Endothelial cell (in vitro differentiated cells): ENCODE measurements around the gene CACNA2D3. TPM values are rescaled to one million over a fixed set of nuclear protein-coding genes. Genes with fewer than 3 reads are reported as not detected.

Source experiments
- DNase-seq: peaks from one replicate; pipeline ENCODE4 v3.0.0; 2021; ENCODE audit warnings: low spot score
- H3K27ac Mint-ChIP-seq: one replicate; pipeline ENCODE4 v1.8.0; 2021; ENCODE audit warnings: mixed read lengths, inconsistent platforms; ENCODE audit not compliant: unreplicated experiment
- H3K27me3 Mint-ChIP-seq: one replicate; pipeline ENCODE4 v1.8.0; 2021; ENCODE audit warnings: mild to moderate bottlenecking, moderate library complexity, mixed read lengths, inconsistent platforms; ENCODE audit not compliant: unreplicated experiment
- H3K36me3 Mint-ChIP-seq: one replicate; pipeline ENCODE4 v1.8.0; 2021; ENCODE audit warnings: mild to moderate bottlenecking, low read depth, mixed read lengths, inconsistent platforms; ENCODE audit not compliant: unreplicated experiment
- H3K4me1 Mint-ChIP-seq: one replicate; pipeline ENCODE4 v1.8.0; 2021; ENCODE audit warnings: mild to moderate bottlenecking, mixed read lengths, inconsistent platforms; ENCODE audit not compliant: unreplicated experiment
- H3K4me3 Mint-ChIP-seq: one replicate; pipeline ENCODE4 v1.8.0; 2021; ENCODE audit warnings: mild to moderate bottlenecking, mixed read lengths, inconsistent platforms; ENCODE audit not compliant: unreplicated experiment
- H3K9me3 Mint-ChIP-seq: one replicate; pipeline ENCODE4 v1.8.0; 2021; ENCODE audit warnings: mixed read lengths, inconsistent platforms; ENCODE audit not compliant: unreplicated experiment
- CTCF ChIP-seq: fragments of 200-600 bp; sonication (generic); IDR thresholded peaks from one replicate; pipeline ENCODE4 v1.5.0; 2021; ENCODE audit warnings: antibody characterized with exemption; ENCODE audit not compliant: unreplicated experiment
- total RNA-seq: library from RNA; stranded (reverse); fragmentation: NEBNext Ultra II Directional; extraction: Animal tissue kit (Norgen Biotek cat#: 25700); gene quantifications from one replicate; pipeline ENCODE4 v1.2.1, GENCODE V29; 2021; ENCODE audit not compliant: unreplicated experiment

Gene CACNA2D3
- total RNA-seq, 1 donor from 2014 or later: 0.46 TPM

- peaks cover 6% of the 10 kb centered on the region for H3K36me3 Mint-ChIP-seq
- no peaks in the 10 kb centered on the region for H3K4me1 Mint-ChIP-seq
- no peak for DNase-seq
- no peaks in the 10 kb centered on the region for H3K9me3 Mint-ChIP-seq
- H3K27me3 Mint-ChIP-seq: peaks cover 3% of the 10 kb centered on the region
- H3K27ac Mint-ChIP-seq: no peak overlapping the region
- TF ChIP-seq CTCF: peak; percentile 88
- H3K4me3 Mint-ChIP-seq: no peak overlapping the region
Measured at GRCh38 chr3:54830658-54831057, 708.3 kb downstream of the CACNA2D3 start.

GRCh38 chr3:54831112-54831511, 708.8 kb downstream of the CACNA2D3 start:
- H3K36me3 Mint-ChIP-seq: peaks cover 6% of the 10 kb centered on the region
- no peaks in the 10 kb centered on the region for H3K9me3 Mint-ChIP-seq
- no peak for DNase-seq
- no peak for TF ChIP-seq CTCF
- no peak overlapping the region for H3K4me3 Mint-ChIP-seq
- peaks cover 3% of the 10 kb centered on the region for H3K27me3 Mint-ChIP-seq
- H3K27ac Mint-ChIP-seq: no peak overlapping the region
- H3K4me1 Mint-ChIP-seq: no peaks in the 10 kb centered on the region

DNA sequence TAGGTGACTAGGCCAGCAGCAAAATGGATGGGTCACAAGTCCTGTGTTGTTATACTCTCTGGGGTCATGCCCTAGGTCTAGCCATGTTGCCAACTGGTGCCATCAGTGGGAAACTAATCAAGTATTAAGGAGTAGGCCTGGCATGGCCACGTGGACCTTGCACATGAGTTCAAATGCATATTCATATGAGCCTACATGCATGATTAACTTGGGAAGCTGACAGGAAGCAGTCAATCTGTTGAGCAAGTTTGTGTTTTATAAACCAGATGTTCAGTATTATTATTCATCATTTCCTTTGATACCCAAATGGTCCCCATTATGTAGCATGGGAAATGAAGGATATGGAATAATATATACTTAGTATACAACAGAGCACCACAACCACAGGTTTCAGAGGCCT, 710.5 kb downstream of the CACNA2D3 start:
- DNase-seq: no peak
- peaks cover 4% of the 10 kb centered on the region for H3K27me3 Mint-ChIP-seq
- H3K9me3 Mint-ChIP-seq: no peaks in the 10 kb centered on the region
- H3K36me3 Mint-ChIP-seq: peaks cover 6% of the 10 kb centered on the region
- H3K4me3 Mint-ChIP-seq: no peak overlapping the region
- no peak for TF ChIP-seq CTCF
- H3K27ac Mint-ChIP-seq: no peak overlapping the region
- no peaks in the 10 kb centered on the region for H3K4me1 Mint-ChIP-seq

DNA sequence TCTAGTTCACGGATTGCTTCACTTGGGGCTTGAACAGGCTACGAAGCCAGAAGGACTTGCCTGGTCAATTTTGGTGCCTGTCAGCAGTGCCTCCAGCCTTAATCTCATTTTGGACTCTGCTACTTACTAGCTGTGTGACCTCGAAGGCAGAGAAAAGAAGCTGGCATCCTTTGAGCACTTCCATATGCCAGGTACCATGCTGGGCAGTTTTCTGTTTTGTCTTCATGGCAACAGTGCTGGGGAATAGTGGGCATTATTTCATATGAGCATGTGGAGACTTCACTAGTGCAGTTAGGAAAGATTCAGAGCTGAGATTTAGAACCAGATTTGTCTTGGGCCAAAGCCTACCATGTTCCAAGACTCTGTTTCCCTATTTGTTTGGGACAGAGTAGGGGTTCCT, 713.3 kb downstream of the CACNA2D3 start:
- no peaks in the 10 kb centered on the region for H3K9me3 Mint-ChIP-seq
- peaks cover 2% of the 10 kb centered on the region for H3K27me3 Mint-ChIP-seq
- H3K4me3 Mint-ChIP-seq: no peak overlapping the region
- H3K27ac Mint-ChIP-seq: no peak overlapping the region
- no peak for TF ChIP-seq CTCF
- no peak for DNase-seq
- H3K36me3 Mint-ChIP-seq: no peaks in the 10 kb centered on the region
- no peaks in the 10 kb centered on the region for H3K4me1 Mint-ChIP-seq

DNA sequence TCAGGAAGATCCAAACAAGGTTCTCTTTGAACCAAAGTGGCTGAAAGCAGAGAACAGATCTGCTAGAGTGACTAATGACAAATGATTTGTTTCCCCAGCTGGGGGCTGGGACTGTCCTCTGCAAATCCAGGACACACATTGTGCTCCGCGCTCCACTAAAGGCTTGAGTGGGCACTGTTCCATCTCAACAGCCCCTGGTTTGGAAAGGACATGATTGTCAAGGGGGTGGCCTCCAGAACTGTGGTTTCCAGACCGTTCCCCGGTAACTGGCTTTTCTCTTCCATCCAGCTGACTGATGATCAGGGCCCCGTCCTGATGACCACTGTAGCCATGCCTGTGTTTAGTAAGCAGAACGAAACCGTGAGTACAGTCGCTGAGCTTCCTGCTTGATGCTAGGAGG, 714.5 kb downstream of the CACNA2D3 start:
- no peak overlapping the region for H3K4me3 Mint-ChIP-seq
- no peaks in the 10 kb centered on the region for H3K4me1 Mint-ChIP-seq
- H3K27ac Mint-ChIP-seq: no peak overlapping the region
- no peak for TF ChIP-seq CTCF
- no peaks in the 10 kb centered on the region for H3K36me3 Mint-ChIP-seq
- H3K9me3 Mint-ChIP-seq: no peaks in the 10 kb centered on the region
- DNase-seq: no peak
- H3K27me3 Mint-ChIP-seq: peaks cover 2% of the 10 kb centered on the region
